ENCODE results near the gene INSYN2A. TPM values are rescaled to one million over a fixed set of nuclear protein-coding genes. Genes with fewer than 3 reads are reported as not detected.

Gene INSYN2A
- total and polyA plus RNA-seq, 10 of the 15 experiments (the other 5 are each of a cell fraction or from before 2014, with no cell fraction given), result not detected

DNA sequence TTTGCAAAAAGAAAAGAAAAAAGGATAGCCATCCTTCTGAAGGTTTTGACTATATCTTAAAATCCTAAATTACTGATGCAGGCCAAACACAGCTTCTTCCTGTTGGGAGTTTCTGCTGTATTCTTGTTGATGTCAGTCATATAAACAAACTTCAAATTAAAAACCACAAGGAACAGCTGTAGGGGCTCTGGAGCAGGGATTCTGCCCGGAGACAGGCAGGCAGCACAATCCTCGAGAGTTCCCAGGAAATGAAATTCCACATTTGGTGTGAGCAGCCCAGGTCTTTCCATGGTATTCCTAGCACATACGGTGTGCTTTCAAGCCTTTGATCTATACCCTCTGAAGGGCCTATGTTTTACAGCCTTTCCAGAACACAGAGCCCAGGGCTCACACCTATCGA lies 43.2 kb downstream of the INSYN2A start:
- intact Hi-C loops (cut with micrococcal nuclease; ENCODE audit: unreplicated experiment), result no loop called here
- TF ChIP-seq NFXL1 (IDR thresholded peaks at IDR 0.05; ENCODE audit: borderline replicate concordance) (no peak), CEBPB (IDR thresholded peaks at IDR 0.05; ENCODE audit: borderline replicate concordance in 1 of 2, low read depth in 2 of 2, low read length in 2 of 2) (no peak), EZH2 (IDR thresholded peaks at IDR 0.05; ENCODE audit: borderline replicate concordance, control insufficient read depth, low read depth, low read length) (no peak), RAD51 (IDR thresholded peaks at IDR 0.05) (no peak), CBX5 (IDR thresholded peaks at IDR 0.05; ENCODE audit: low read depth) (no peak), FOXM1 (IDR thresholded peaks at IDR 0.05; ENCODE audit: low read depth, low read length) (no peak), NR2C1 (IDR thresholded peaks at IDR 0.05) (no peak), DPF2 (IDR thresholded peaks at IDR 0.05) (no peak), SIX5 (IDR thresholded peaks at IDR 0.05; ENCODE audit: low read depth, low read length, severe bottlenecking) (no peak), NFYA (IDR thresholded peaks at IDR 0.05; ENCODE audit: borderline replicate concordance, low read depth, low read length) (no peak), PKNOX1 (IDR thresholded peaks at IDR 0.05) (no peak), IKZF2 (IDR thresholded peaks at IDR 0.05) (no peak)
- TF ChIP-seq, protein P1, sequence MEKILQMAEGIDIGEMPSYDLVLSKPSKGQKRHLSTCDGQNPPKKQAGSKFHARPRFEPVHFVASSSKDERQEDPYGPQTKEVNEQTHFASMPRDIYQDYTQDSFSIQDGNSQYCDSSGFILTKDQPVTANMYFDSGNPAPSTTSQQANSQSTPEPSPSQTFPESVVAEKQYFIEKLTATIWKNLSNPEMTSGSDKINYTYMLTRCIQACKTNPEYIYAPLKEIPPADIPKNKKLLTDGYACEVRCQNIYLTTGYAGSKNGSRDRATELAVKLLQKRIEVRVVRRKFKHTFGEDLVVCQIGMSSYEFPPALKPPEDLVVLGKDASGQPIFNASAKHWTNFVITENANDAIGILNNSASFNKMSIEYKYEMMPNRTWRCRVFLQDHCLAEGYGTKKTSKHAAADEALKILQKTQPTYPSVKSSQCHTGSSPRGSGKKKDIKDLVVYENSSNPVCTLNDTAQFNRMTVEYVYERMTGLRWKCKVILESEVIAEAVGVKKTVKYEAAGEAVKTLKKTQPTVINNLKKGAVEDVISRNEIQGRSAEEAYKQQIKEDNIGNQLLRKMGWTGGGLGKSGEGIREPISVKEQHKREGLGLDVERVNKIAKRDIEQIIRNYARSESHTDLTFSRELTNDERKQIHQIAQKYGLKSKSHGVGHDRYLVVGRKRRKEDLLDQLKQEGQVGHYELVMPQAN (conservative IDR thresholded peaks at IDR 0.05), result no peak
- H3K4me1 ChIP-seq (ENCODE audit: control insufficient read depth, insufficient read depth, low read length), result no peaks in the 10 kb centered on the region
- H3K9me3 ChIP-seq (replicated peaks; ENCODE audit: control insufficient read depth, insufficient read depth, low read length), result no peaks in the 10 kb centered on the region
- CTCF ChIA-PET, result no interaction called here
- no TSS peak for BruUV-seq (replicated peaks)
- no peaks in the 10 kb centered on the region for H3K36me3 ChIP-seq (ENCODE audit: control insufficient read depth in 2 of 2, insufficient read depth in 2 of 2, low read length in 1 of 2)
- POLR2A ChIA-PET, result no interaction called here
- SMC1A ChIA-PET (ENCODE audit: uncharacterized antibody, unreplicated experiment), result no interaction called here
- H3K79me2 ChIP-seq (ENCODE audit: control insufficient read depth, insufficient read depth, low read length), result no peaks in the 10 kb centered on the region
- H4K20me1 ChIP-seq (ENCODE audit: control insufficient read depth, insufficient read depth), result no peaks in the 10 kb centered on the region
- no peak for FAIRE-seq
- no peak for DNase-seq (ENCODE audit: low read depth, low spot score)
- H3K9ac ChIP-seq (ENCODE audit: control insufficient read depth, insufficient read depth, low read length), result no peak overlapping the region
- no peak for ATAC-seq
- no peak overlapping the region for H2AFZ ChIP-seq (ENCODE audit: control insufficient read depth, low read depth, low read length)
- H3K27me3 ChIP-seq (replicated peaks in 1 of 2; ENCODE audit: control insufficient read depth in 2 of 2, insufficient read depth in 2 of 2, low read length in 1 of 2), result no peaks in the 10 kb centered on the region
- no peak overlapping the region for H3K4me2 ChIP-seq (ENCODE audit: control insufficient read depth, insufficient read depth)
- 8% methylated on average over 4 of the region's 4 CpGs for WGBS (ENCODE audit: insufficient coverage, insufficient replicate concordance, low lambda C conversion rate, missing lambda C conversion rate)
- H3K4me3 ChIP-seq, result no peak overlapping the region
- in situ Hi-C loops (cut with MboI), result no loop called here
- no peak overlapping the region for H3K27ac ChIP-seq (ENCODE audit: control insufficient read depth, insufficient read depth)
- RAD21 ChIA-PET (ENCODE audit: unreplicated experiment), result no interaction called here

All from GM12878 (cell line).